G401 (cell line): ENCODE measurements around the gene CLASP1. TPM values are rescaled to one million over a fixed set of nuclear protein-coding genes. Genes with fewer than 3 reads are reported as not detected.
"Not testable (repeated sequence)": the region's sequence is repeated elsewhere in the genome, so short reads cannot be mapped to it uniquely, and the experiment has no call there.

Source experiments
- DNase-seq: peaks from one replicate; pipeline ENCODE4 v3.0.0-alpha.2; 2015; ENCODE audit warnings: low spot score
- in situ Hi-C: cut with HindIII; loops from 2 replicates; pipeline ENCODE4 v1.10.0; 2016; ENCODE audit warnings: low sequenced_read_pairs, mixed read lengths
- total RNA-seq: library from RNA; depleted of rRNA; stranded (reverse); fragments of >200 nt; shearing (Covaris generic); gene quantifications from 2 replicates; pipeline ENCODE4 v1.2.3, GENCODE V29; 2014

CLASP1 gene
- total RNA-seq, 1 experiment from 2014 or later = 22.0 TPM

- in situ Hi-C loops = no loop called here
- no peak for DNase-seq
These were observed 299.4 kb downstream of the CLASP1 start for GRCh38 chr2:121349721-121350401.

GRCh38 chr2:121348128-121348740, 301.0 kb downstream of the CLASP1 start:
- in situ Hi-C loops = no loop called here
- no peak for DNase-seq

GRCh38 chr2:121346859-121347258, 302.4 kb downstream of the CLASP1 start:
- DNase-seq = no peak

GRCh38 chr2:121346407-121346806, 302.9 kb downstream of the CLASP1 start:
- no peak for DNase-seq
- in situ Hi-C loops = no loop called here

More at GRCh38 chr2:121346859-121347258, 302.4 kb downstream of the CLASP1 start:
- in situ Hi-C loops = no loop called here

GRCh38 chr2:121345887-121346286, 303.4 kb downstream of the CLASP1 start:
- no peak for DNase-seq
- in situ Hi-C loops = no loop called here

- in situ Hi-C loops = no loop called here
- DNase-seq = no peak
These were observed 304.2 kb downstream of the CLASP1 start for GRCh38 chr2:121345101-121345500.

- DNase-seq = not testable (repeated sequence)
These were observed 305.3 kb downstream of the CLASP1 start for GRCh38 chr2:121343828-121344399.

GRCh38 chr2:121343191-121343590, 306.1 kb downstream of the CLASP1 start:
- in situ Hi-C loops = no loop called here
- no peak for DNase-seq

More at GRCh38 chr2:121343828-121344399, 305.3 kb downstream of the CLASP1 start:
- in situ Hi-C loops = not testable (repeated sequence)

- DNase-seq = no peak
- in situ Hi-C loops = no loop called here
These were observed 306.5 kb downstream of the CLASP1 start for GRCh38 chr2:121342751-121343150.

- in situ Hi-C loops = no loop called here
These were observed 308.3 kb downstream of the CLASP1 start for GRCh38 chr2:121340926-121341325.

GRCh38 chr2:121338281-121338680, 311.0 kb downstream of the CLASP1 start:
- DNase-seq = peak; percentile 23
- in situ Hi-C loops = no loop called here

More at GRCh38 chr2:121340926-121341325, 308.3 kb downstream of the CLASP1 start:
- no peak for DNase-seq

GRCh38 chr2:121336528-121337294, 312.6 kb downstream of the CLASP1 start:
- in situ Hi-C loops = no loop called here
- no peak for DNase-seq

GRCh38 chr2:121335294-121336290, 313.7 kb downstream of the CLASP1 start:
- peak; percentile 26 for DNase-seq
- in situ Hi-C loops = no loop called here

- peak; percentile 87 for DNase-seq
- in situ Hi-C loops = no loop called here
These were observed 314.5 kb downstream of the CLASP1 start for GRCh38 chr2:121334581-121335293.

GRCh38 chr2:121333834-121334558, 315.3 kb downstream of the CLASP1 start:
- in situ Hi-C loops = no loop called here
- DNase-seq = no peak

GRCh38 chr2:121333231-121333630, 316.0 kb downstream of the CLASP1 start:
- no peak for DNase-seq
- in situ Hi-C loops = no loop called here

GRCh38 chr2:121331324-121331723, 317.9 kb downstream of the CLASP1 start:
- in situ Hi-C loops, DNase-seq: not testable (repeated sequence)
